SK-N-SH treated with all-trans-retinoic acid at 6 μM for 48 hours (cell line): ENCODE data around the gene ASTN2.

ENCODE experiments used
- ATAC-seq: fragments of 200-7000 bp; cut with Tn5 transposase; 3 replicates; pipeline ENCODE4 v1.9.1; 2020; ENCODE audit warnings: mild to moderate bottlenecking, moderate library complexity
- ARNTL ChIP-seq: fragments of 450-650 bp; formaldehyde crosslinking; IDR thresholded peaks from 2 replicates; pipeline ENCODE4 v1.5.0; 2020; ENCODE audit warnings: low read depth, mild to moderate bottlenecking, moderate library complexity, borderline replicate concordance
- BACH2 ChIP-seq: fragments of 250-450 bp; sonication (Bioruptor Pico); IDR thresholded peaks from 2 replicates; pipeline ENCODE4 v1.9.0; 2021; ENCODE audit warnings: mild to moderate bottlenecking, borderline replicate concordance
- CSDC2 ChIP-seq: fragments of 250-450 bp; sonication (Bioruptor Pico); IDR thresholded peaks from 2 replicates; pipeline ENCODE4 v1.5.0; 2020; ENCODE audit warnings: mild to moderate bottlenecking, moderate library complexity
- ESRRG ChIP-seq: fragments of 250-450 bp; sonication (Bioruptor Pico); IDR thresholded peaks from 2 replicates; pipeline ENCODE4 v1.6.1; 2021; ENCODE audit warnings: mild to moderate bottlenecking
- GLIS3 ChIP-seq: fragments of 250-450 bp; sonication (Bioruptor Pico); IDR thresholded peaks from 2 replicates; pipeline ENCODE4 v1.5.0; 2020; ENCODE audit warnings: mild to moderate bottlenecking, moderate library complexity
- ISL1 ChIP-seq: fragments of 250-450 bp; sonication (Bioruptor Pico); IDR thresholded peaks from 2 replicates; pipeline ENCODE4 v2.1.2; 2022; ENCODE audit warnings: mild to moderate bottlenecking, moderate library complexity
- OSR1 ChIP-seq: fragments of 250-450 bp; sonication (Bioruptor Pico); IDR thresholded peaks from 2 replicates; pipeline ENCODE4 v1.8.0; 2022; ENCODE audit warnings: moderate library complexity, mild to moderate bottlenecking, inconsistent platforms
- PPARA ChIP-seq: fragments of 250-450 bp; sonication (Bioruptor Pico); IDR thresholded peaks from 2 replicates; pipeline ENCODE4 v1.5.0; 2020; ENCODE audit warnings: mild to moderate bottlenecking, borderline replicate concordance
- RARB ChIP-seq: fragments of 250-450 bp; sonication (Bioruptor Pico); IDR thresholded peaks from 2 replicates; pipeline ENCODE4 v1.8.0; 2021; ENCODE audit warnings: mild to moderate bottlenecking, moderate library complexity
- SNAI2 ChIP-seq: fragments of 250-450 bp; sonication (Bioruptor Pico); IDR thresholded peaks from 2 replicates; pipeline ENCODE4 v1.5.0; 2020; ENCODE audit warnings: mild to moderate bottlenecking, moderate library complexity
- TCF4 ChIP-seq: fragments of 250-450 bp; sonication (Bioruptor Pico); IDR thresholded peaks from 2 replicates; pipeline ENCODE4 v1.8.0; 2021; ENCODE audit warnings: mild to moderate bottlenecking, moderate library complexity, borderline replicate concordance
- TOX ChIP-seq: fragments of 250-450 bp; sonication (Bioruptor Pico); IDR thresholded peaks from 2 replicates; pipeline ENCODE4 v1.8.0; 2021; ENCODE audit warnings: mild to moderate bottlenecking, moderate library complexity, borderline replicate concordance
- ZC3H10 ChIP-seq: fragments of 250-450 bp; sonication (Bioruptor Pico); IDR thresholded peaks from 2 replicates; pipeline ENCODE4 v1.5.1; 2021; ENCODE audit warnings: mild to moderate bottlenecking, moderate library complexity
- ZFP3 ChIP-seq: fragments of 250-450 bp; sonication (Bioruptor Pico); IDR thresholded peaks from 2 replicates; pipeline ENCODE4 v1.5.0; 2020; ENCODE audit warnings: mild to moderate bottlenecking, moderate library complexity
- ZFP30 ChIP-seq: fragments of 450-650 bp; formaldehyde crosslinking; IDR thresholded peaks from 2 replicates; pipeline ENCODE4 v1.5.0; 2022; ENCODE audit warnings: mild to moderate bottlenecking, moderate library complexity
- ZNF565 ChIP-seq: fragments of 450-650 bp; formaldehyde crosslinking; conservative IDR thresholded peaks from 2 replicates; pipeline ENCODE4 v1.5.0; 2020; ENCODE audit warnings: low read depth, mild to moderate bottlenecking, moderate library complexity
- ZNF70 ChIP-seq: fragments of 450-650 bp; formaldehyde crosslinking; IDR thresholded peaks from 2 replicates; pipeline ENCODE4 v1.5.0; 2020; ENCODE audit warnings: mild to moderate bottlenecking, moderate library complexity
- TF ChIP-seq, protein P1 (sequence below): fragments of 250-450 bp; sonication (Bioruptor Pico); IDR thresholded peaks from 2 replicates; pipeline ENCODE4 v1.5.0; 2020; ENCODE audit warnings: mild to moderate bottlenecking, moderate library complexity
- TF ChIP-seq, protein P2 (sequence below): fragments of 250-450 bp; sonication (Bioruptor Pico); IDR thresholded peaks from 2 replicates; pipeline ENCODE4 v1.5.1; 2020; ENCODE audit warnings: low read depth, mild to moderate bottlenecking, moderate library complexity
- TF ChIP-seq, protein P3 (sequence below): fragments of 250-450 bp; sonication (Bioruptor Pico); IDR thresholded peaks from 2 replicates; pipeline ENCODE4 v1.8.0; 2020; ENCODE audit warnings: mild to moderate bottlenecking, moderate library complexity, borderline replicate concordance
- TF ChIP-seq, protein P4 (sequence below): fragments of 250-450 bp; sonication (Bioruptor Pico); IDR thresholded peaks from 2 replicates; pipeline ENCODE4 v1.8.0; 2021; ENCODE audit warnings: low read depth, mild to moderate bottlenecking, moderate library complexity, borderline replicate concordance
- TF ChIP-seq, protein P5 (sequence below): fragments of 250-450 bp; sonication (Bioruptor Pico); IDR thresholded peaks from 2 replicates; pipeline ENCODE4 v1.5.1; 2021; ENCODE audit warnings: mild to moderate bottlenecking, moderate library complexity

ASTN2 gene

DNA sequence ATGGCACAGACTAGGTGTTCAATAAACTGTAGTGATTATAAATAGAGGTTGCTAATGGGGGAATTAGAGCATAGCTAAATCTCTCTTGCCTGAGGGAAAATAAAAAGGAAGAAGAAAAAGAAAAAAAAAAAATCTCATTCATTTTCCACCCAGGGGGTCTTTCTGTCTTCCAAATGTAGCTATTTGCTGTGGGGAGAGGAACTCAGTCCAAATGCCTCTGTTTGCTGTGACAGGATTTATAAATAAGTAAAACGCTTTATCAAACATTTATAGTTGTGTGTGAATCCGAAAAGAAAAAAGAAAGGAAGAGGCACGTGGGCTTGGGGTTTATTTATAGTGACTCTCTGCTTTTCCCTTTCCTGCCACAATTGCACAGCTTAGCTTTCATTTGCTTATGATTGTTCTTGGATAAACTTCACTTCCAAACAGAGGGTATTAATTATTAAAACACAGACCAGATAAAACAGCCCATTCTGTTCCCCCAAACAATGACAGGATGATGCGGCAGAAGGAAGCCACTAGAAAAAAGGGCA is 245.7 kb downstream of the ASTN2 start:
- TF ChIP-seq GLIS3 (CRISPR knock-in tag) = no peak
- no peak for TF ChIP-seq ESRRG (CRISPR knock-in tag)
- no peak for TF ChIP-seq ISL1
- TF ChIP-seq, all 23 proteins: peak for 0
- ATAC-seq = no peak

DNA sequence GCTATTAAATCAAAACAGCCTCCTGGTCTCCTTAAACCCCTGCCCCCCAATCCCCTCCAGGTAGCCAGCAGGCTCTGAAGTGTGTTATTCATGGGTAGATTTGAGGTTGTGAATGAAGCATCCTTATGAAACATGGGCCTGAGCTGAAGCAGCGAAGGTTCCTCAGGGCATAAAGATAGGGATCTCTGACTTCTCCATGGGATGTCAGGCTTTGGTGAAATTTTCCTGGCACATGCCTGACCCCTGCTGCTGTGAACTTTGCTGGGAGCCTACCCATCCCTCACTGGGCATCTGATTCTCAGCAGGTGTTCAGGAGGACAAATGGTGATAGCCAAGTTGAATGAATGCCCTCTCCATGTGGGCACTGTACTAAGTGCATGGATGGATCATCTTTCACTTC is 250.3 kb downstream of the ASTN2 start:
- no peak for ATAC-seq
- TF ChIP-seq RARB (CRISPR knock-in tag) (no peak), PPARA (CRISPR knock-in tag) (no peak), ESRRG (CRISPR knock-in tag) (no peak), OSR1 (CRISPR knock-in tag) (no peak), TCF4 (CRISPR knock-in tag) (no peak), ZFP3 (CRISPR knock-in tag) (no peak), CSDC2 (CRISPR knock-in tag) (no peak), ZNF70 (CRISPR knock-in tag) (no peak), GLIS3 (CRISPR knock-in tag) (no peak), ZC3H10 (CRISPR knock-in tag) (no peak), ARNTL (no peak), TOX (CRISPR knock-in tag) (no peak), ISL1 (no peak), SNAI2 (CRISPR knock-in tag) (no peak)
- TF ChIP-seq, protein P1, sequence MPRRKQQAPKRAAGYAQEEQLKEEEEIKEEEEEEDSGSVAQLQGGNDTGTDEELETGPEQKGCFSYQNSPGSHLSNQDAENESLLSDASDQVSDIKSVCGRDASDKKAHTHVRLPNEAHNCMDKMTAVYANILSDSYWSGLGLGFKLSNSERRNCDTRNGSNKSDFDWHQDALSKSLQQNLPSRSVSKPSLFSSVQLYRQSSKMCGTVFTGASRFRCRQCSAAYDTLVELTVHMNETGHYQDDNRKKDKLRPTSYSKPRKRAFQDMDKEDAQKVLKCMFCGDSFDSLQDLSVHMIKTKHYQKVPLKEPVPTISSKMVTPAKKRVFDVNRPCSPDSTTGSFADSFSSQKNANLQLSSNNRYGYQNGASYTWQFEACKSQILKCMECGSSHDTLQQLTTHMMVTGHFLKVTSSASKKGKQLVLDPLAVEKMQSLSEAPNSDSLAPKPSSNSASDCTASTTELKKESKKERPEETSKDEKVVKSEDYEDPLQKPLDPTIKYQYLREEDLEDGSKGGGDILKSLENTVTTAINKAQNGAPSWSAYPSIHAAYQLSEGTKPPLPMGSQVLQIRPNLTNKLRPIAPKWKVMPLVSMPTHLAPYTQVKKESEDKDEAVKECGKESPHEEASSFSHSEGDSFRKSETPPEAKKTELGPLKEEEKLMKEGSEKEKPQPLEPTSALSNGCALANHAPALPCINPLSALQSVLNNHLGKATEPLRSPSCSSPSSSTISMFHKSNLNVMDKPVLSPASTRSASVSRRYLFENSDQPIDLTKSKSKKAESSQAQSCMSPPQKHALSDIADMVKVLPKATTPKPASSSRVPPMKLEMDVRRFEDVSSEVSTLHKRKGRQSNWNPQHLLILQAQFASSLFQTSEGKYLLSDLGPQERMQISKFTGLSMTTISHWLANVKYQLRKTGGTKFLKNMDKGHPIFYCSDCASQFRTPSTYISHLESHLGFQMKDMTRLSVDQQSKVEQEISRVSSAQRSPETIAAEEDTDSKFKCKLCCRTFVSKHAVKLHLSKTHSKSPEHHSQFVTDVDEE (CRISPR knock-in tag) = no peak
- TF ChIP-seq, protein P2, sequence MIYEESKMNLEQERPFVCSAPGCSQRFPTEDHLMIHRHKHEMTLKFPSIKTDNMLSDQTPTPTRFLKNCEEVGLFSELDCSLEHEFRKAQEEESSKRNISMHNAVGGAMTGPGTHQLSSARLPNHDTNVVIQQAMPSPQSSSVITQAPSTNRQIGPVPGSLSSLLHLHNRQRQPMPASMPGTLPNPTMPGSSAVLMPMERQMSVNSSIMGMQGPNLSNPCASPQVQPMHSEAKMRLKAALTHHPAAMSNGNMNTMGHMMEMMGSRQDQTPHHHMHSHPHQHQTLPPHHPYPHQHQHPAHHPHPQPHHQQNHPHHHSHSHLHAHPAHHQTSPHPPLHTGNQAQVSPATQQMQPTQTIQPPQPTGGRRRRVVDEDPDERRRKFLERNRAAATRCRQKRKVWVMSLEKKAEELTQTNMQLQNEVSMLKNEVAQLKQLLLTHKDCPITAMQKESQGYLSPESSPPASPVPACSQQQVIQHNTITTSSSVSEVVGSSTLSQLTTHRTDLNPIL = no peak
- TF ChIP-seq, protein P3, sequence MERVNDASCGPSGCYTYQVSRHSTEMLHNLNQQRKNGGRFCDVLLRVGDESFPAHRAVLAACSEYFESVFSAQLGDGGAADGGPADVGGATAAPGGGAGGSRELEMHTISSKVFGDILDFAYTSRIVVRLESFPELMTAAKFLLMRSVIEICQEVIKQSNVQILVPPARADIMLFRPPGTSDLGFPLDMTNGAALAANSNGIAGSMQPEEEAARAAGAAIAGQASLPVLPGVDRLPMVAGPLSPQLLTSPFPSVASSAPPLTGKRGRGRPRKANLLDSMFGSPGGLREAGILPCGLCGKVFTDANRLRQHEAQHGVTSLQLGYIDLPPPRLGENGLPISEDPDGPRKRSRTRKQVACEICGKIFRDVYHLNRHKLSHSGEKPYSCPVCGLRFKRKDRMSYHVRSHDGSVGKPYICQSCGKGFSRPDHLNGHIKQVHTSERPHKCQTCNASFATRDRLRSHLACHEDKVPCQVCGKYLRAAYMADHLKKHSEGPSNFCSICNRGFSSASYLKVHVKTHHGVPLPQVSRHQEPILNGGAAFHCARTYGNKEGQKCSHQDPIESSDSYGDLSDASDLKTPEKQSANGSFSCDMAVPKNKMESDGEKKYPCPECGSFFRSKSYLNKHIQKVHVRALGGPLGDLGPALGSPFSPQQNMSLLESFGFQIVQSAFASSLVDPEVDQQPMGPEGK (CRISPR knock-in tag) = no peak
- TF ChIP-seq, all 23 proteins: peak for 0

DNA sequence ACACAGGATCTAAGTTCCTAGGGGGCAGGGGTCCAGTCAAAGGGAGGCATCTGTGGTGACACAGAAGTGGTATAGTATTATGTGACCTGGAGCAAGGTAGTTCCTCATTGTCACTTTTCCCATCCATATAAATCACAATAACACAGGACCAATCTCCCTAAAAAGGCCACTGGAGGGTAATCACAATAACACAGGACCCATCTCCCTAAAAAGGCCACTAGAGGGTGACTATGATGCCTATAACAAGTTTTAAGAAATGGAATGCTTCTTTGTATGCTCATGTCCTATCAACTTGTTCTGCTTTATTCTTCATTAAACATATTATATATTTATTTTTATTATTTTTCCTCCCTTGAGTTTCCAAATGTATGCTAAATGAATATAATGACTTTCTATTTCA is 254.6 kb downstream of the ASTN2 start:
- ATAC-seq = no peak
- TF ChIP-seq ZC3H10 (CRISPR knock-in tag) (no peak), TOX (CRISPR knock-in tag) (no peak), PPARA (CRISPR knock-in tag) (no peak), ESRRG (CRISPR knock-in tag) (no peak), ZNF70 (CRISPR knock-in tag) (no peak), ZNF565 (CRISPR knock-in tag) (no peak), BACH2 (CRISPR knock-in tag) (no peak), RARB (CRISPR knock-in tag) (no peak), CSDC2 (CRISPR knock-in tag) (no peak), GLIS3 (CRISPR knock-in tag) (no peak), TCF4 (CRISPR knock-in tag) (no peak), ZFP30 (CRISPR knock-in tag) (no peak)
- TF ChIP-seq, protein P2 = no peak
- TF ChIP-seq, protein P4, sequence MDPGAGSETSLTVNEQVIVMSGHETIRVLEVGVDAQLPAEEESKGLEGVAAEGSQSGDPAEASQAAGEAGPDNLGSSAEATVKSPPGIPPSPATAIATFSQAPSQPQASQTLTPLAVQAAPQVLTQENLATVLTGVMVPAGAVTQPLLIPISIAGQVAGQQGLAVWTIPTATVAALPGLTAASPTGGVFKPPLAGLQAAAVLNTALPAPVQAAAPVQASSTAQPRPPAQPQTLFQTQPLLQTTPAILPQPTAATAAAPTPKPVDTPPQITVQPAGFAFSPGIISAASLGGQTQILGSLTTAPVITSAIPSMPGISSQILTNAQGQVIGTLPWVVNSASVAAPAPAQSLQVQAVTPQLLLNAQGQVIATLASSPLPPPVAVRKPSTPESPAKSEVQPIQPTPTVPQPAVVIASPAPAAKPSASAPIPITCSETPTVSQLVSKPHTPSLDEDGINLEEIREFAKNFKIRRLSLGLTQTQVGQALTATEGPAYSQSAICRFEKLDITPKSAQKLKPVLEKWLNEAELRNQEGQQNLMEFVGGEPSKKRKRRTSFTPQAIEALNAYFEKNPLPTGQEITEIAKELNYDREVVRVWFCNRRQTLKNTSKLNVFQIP (CRISPR knock-in tag) = no peak
- TF ChIP-seq, protein P5, sequence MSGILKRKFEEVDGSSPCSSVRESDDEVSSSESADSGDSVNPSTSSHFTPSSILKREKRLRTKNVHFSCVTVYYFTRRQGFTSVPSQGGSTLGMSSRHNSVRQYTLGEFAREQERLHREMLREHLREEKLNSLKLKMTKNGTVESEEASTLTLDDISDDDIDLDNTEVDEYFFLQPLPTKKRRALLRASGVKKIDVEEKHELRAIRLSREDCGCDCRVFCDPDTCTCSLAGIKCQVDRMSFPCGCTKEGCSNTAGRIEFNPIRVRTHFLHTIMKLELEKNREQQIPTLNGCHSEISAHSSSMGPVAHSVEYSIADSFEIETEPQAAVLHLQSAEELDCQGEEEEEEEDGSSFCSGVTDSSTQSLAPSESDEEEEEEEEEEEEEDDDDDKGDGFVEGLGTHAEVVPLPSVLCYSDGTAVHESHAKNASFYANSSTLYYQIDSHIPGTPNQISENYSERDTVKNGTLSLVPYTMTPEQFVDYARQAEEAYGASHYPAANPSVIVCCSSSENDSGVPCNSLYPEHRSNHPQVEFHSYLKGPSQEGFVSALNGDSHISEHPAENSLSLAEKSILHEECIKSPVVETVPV (CRISPR knock-in tag) = no peak
- TF ChIP-seq, protein P1 (CRISPR knock-in tag) = no peak
